Trophoblast cell (in vitro differentiated cells and primary cell): ENCODE results near the gene CKAP4.

Source experiments
- DNase-seq, 2 donors: peaks; one replicate each; pipeline ENCODE4 v3.0.0-alpha.2; 2016
- H2AFZ ChIP-seq: 2 replicates; pipeline ENCODE4 v1.6.1; 2013; ENCODE audit warnings: low read length, moderate library complexity, mild to moderate bottlenecking; ENCODE audit not compliant: insufficient read depth, poor library complexity
- H2AK5ac ChIP-seq: 2 replicates; pipeline ENCODE4 v1.6.1; 2013; ENCODE audit warnings: mild to moderate bottlenecking, low read length
- H2BK120ac ChIP-seq: 2 replicates; pipeline ENCODE4 v1.6.1; 2013; ENCODE audit warnings: low read length, mild to moderate bottlenecking, moderate library complexity; ENCODE audit not compliant: insufficient read depth, poor library complexity
- H2BK12ac ChIP-seq: 2 replicates; pipeline ENCODE4 v1.6.1; 2013; ENCODE audit warnings: mild to moderate bottlenecking, low read length, moderate library complexity
- H2BK5ac ChIP-seq: 2 replicates; pipeline ENCODE4 v1.6.1; 2013; ENCODE audit warnings: low read length, low read depth, moderate library complexity, mild to moderate bottlenecking; ENCODE audit not compliant: poor library complexity
- H3K14ac ChIP-seq: 2 replicates; pipeline ENCODE4 v1.6.1; 2013; ENCODE audit warnings: mild to moderate bottlenecking, low read length
- H3K18ac ChIP-seq: 2 replicates; pipeline ENCODE4 v1.6.1; 2013; ENCODE audit warnings: mild to moderate bottlenecking, low read length
- H3K23ac ChIP-seq: 2 replicates; pipeline ENCODE4 v1.6.1; 2013; ENCODE audit warnings: low read length
- H3K27ac ChIP-seq: 2 replicates; pipeline ENCODE4 v1.5.1; 2013; ENCODE audit warnings: low read depth, mild to moderate bottlenecking, inconsistent platforms, low read length, moderate library complexity
- H3K27me3 ChIP-seq: 2 replicates; pipeline ENCODE4 v1.6.1; 2013; ENCODE audit warnings: inconsistent platforms, mild to moderate bottlenecking, low read length, moderate library complexity; ENCODE audit not compliant: insufficient read depth
- H3K36me3 ChIP-seq, 2 experiments: 1 replicate in 1 of 2; 2 replicates in 1 of 2; pipeline ENCODE4 v1.6.1; 2013; ENCODE audit warnings: low read length in 2 of 2, mild to moderate bottlenecking in 2 of 2, moderate library complexity in 1 of 2; ENCODE audit not compliant: insufficient read depth in 2 of 2, control insufficient read depth in 1 of 2
- H3K4ac ChIP-seq: 2 replicates; pipeline ENCODE4 v1.6.1; 2013; ENCODE audit warnings: low read depth, mild to moderate bottlenecking, low read length, moderate library complexity
- H3K4me1 ChIP-seq, 2 experiments: 1 replicate in 1 of 2; 2 replicates in 1 of 2; pipeline ENCODE4 v1.6.1; 2013; ENCODE audit warnings: low read length in 2 of 2, mild to moderate bottlenecking in 2 of 2, moderate library complexity in 1 of 2; ENCODE audit not compliant: insufficient read depth in 2 of 2, control insufficient read depth in 1 of 2
- H3K4me2 ChIP-seq: 2 replicates; pipeline ENCODE4 v1.6.1; 2013; ENCODE audit warnings: inconsistent platforms, mild to moderate bottlenecking, low read length, moderate library complexity
- H3K4me3 ChIP-seq: 2 replicates; pipeline ENCODE4 v1.5.1; 2013; ENCODE audit warnings: mild to moderate bottlenecking, low read depth, low read length, inconsistent platforms
- H3K79me1 ChIP-seq: one replicate; pipeline ENCODE4 v1.6.1; 2013; ENCODE audit warnings: low read length
- H3K79me2 ChIP-seq: 2 replicates; pipeline ENCODE4 v1.6.1; 2013; ENCODE audit warnings: low read length, mild to moderate bottlenecking; ENCODE audit not compliant: control insufficient read depth, insufficient read depth, poor library complexity
- H3K9ac ChIP-seq: 2 replicates; pipeline ENCODE4 v1.6.1; 2013; ENCODE audit warnings: mild to moderate bottlenecking, low read length
- H3K9me3 ChIP-seq: 2 replicates; pipeline ENCODE4 v1.6.1; 2013; ENCODE audit warnings: low read depth, mild to moderate bottlenecking, control low read depth, inconsistent platforms, low read length; ENCODE audit not compliant: insufficient read depth
- H4K12ac ChIP-seq: 2 replicates; pipeline ENCODE4 v1.6.1; 2013; ENCODE audit warnings: low read depth, mild to moderate bottlenecking, low read length, moderate library complexity
- H4K8ac ChIP-seq: 2 replicates; pipeline ENCODE4 v1.6.1; 2013; ENCODE audit warnings: low read depth, mild to moderate bottlenecking, low read length, moderate library complexity
- H4K91ac ChIP-seq: one replicate; pipeline ENCODE4 v1.6.1; 2013; ENCODE audit warnings: low read depth, mild to moderate bottlenecking, low read length, moderate library complexity
- WGBS: extraction: QIAGEN DNeasy Blood & Tissue Kit; methylation state at CpG from one replicate; pipeline ENCODE4 v1.1.7; 2013; ENCODE audit warnings: missing lambda C conversion rate; ENCODE audit not compliant: insufficient read length, insufficient coverage; ENCODE audit errors: extremely low coverage; 5-methylcytosine and 5-hydroxymethylcytosine counted together

CKAP4 gene

GRCh38 chr12:106284358-106285105 lies 36.7 kb upstream of the CKAP4 start:
- H3K18ac ChIP-seq = no peak overlapping the region
- no peak overlapping the region for H2AFZ ChIP-seq
- no peaks in the 10 kb centered on the region for H3K27me3 ChIP-seq
- H3K36me3 ChIP-seq = no peaks in the 10 kb centered on the region
- no peak overlapping the region for H3K23ac ChIP-seq
- no peaks in the 10 kb centered on the region for H3K9me3 ChIP-seq
- no peak overlapping the region for H4K12ac ChIP-seq
- H2AK5ac ChIP-seq = no peak overlapping the region
- no peak overlapping the region for H3K4ac ChIP-seq
- no peaks in the 10 kb centered on the region for H3K79me1 ChIP-seq
- H3K27ac ChIP-seq = no peak overlapping the region
- H3K9ac ChIP-seq = no peak overlapping the region
- H3K4me2 ChIP-seq = no peak overlapping the region
- no peak overlapping the region for H2BK12ac ChIP-seq
- H3K4me3 ChIP-seq = no peak overlapping the region
- DNase-seq = peak in 1 of 2 donors; percentile 12
- H2BK5ac ChIP-seq = no peak overlapping the region
- no peaks in the 10 kb centered on the region for H3K4me1 ChIP-seq
- no CpG with 5 or more reads among the region's 10 CpGs for WGBS
- H2BK120ac ChIP-seq = no peak overlapping the region
- no peaks in the 10 kb centered on the region for H3K79me2 ChIP-seq
- no peak overlapping the region for H3K14ac ChIP-seq
- H4K91ac ChIP-seq = no peak overlapping the region
- H4K8ac ChIP-seq = no peak overlapping the region

- Histone ChIP-seq H3K9ac (no peak overlapping the region), H4K91ac (no peak overlapping the region), H2BK5ac (no peak overlapping the region), H3K4me3 (no peak overlapping the region), H3K9me3 (no peaks in the 10 kb centered on the region), H3K79me1 (no peaks in the 10 kb centered on the region), H2BK12ac (no peak overlapping the region), H4K8ac (no peak overlapping the region), H4K12ac (no peak overlapping the region), H2BK120ac (no peak overlapping the region), H3K14ac (no peak overlapping the region), H3K4me1 (no peaks in the 10 kb centered on the region), H2AK5ac (no peak overlapping the region), H3K36me3 (no peaks in the 10 kb centered on the region), H3K4ac (no peak overlapping the region), H2AFZ (no peak overlapping the region), H3K23ac (no peak overlapping the region), H3K79me2 (no peaks in the 10 kb centered on the region), H3K4me2 (no peak overlapping the region), H3K27ac (no peak overlapping the region), H3K18ac (no peak overlapping the region), H3K27me3 (no peaks in the 10 kb centered on the region)
- peak; percentile 59 to 91 for DNase-seq
- no CpG with 5 or more reads among the region's 7 CpGs for WGBS
Measured at GRCh38 chr12:106282457-106283097, 34.8 kb upstream of the CKAP4 start.

GRCh38 chr12:106281804-106282203 lies 34.0 kb upstream of the CKAP4 start:
- H4K8ac ChIP-seq = no peak overlapping the region
- H3K79me1 ChIP-seq = no peaks in the 10 kb centered on the region
- H3K27me3 ChIP-seq = no peaks in the 10 kb centered on the region
- H3K9ac ChIP-seq = no peak overlapping the region
- no peaks in the 10 kb centered on the region for H3K9me3 ChIP-seq
- H3K4me2 ChIP-seq = no peak overlapping the region
- DNase-seq = peak in 1 of 2 donors; percentile 10
- no peaks in the 10 kb centered on the region for H3K36me3 ChIP-seq
- no peak overlapping the region for H3K4ac ChIP-seq
- H3K27ac ChIP-seq = no peak overlapping the region
- H4K12ac ChIP-seq = no peak overlapping the region
- no CpG with 5 or more reads among the region's 4 CpGs for WGBS
- H4K91ac ChIP-seq = no peak overlapping the region
- H3K4me1 ChIP-seq = no peaks in the 10 kb centered on the region
- no peak overlapping the region for H2BK12ac ChIP-seq
- H2BK5ac ChIP-seq = no peak overlapping the region
- H3K4me3 ChIP-seq = no peak overlapping the region
- H2BK120ac ChIP-seq = no peak overlapping the region
- H2AK5ac ChIP-seq = no peak overlapping the region
- H3K18ac ChIP-seq = no peak overlapping the region
- no peaks in the 10 kb centered on the region for H3K79me2 ChIP-seq
- H3K14ac ChIP-seq = no peak overlapping the region
- no peak overlapping the region for H2AFZ ChIP-seq
- no peak overlapping the region for H3K23ac ChIP-seq

- H2BK12ac ChIP-seq = no peak overlapping the region
- no peak overlapping the region for H4K12ac ChIP-seq
- no peak overlapping the region for H2AFZ ChIP-seq
- H4K8ac ChIP-seq = no peak overlapping the region
- no peaks in the 10 kb centered on the region for H3K36me3 ChIP-seq
- no peak overlapping the region for H3K9ac ChIP-seq
- no CpG with 5 or more reads among the region's 3 CpGs for WGBS
- H2BK5ac ChIP-seq = no peak overlapping the region
- H3K4me1 ChIP-seq = no peaks in the 10 kb centered on the region
- DNase-seq = no peak
- no peaks in the 10 kb centered on the region for H3K79me1 ChIP-seq
- no peak overlapping the region for H3K4me3 ChIP-seq
- no peak overlapping the region for H3K4me2 ChIP-seq
- H3K14ac ChIP-seq = no peak overlapping the region
- no peak overlapping the region for H4K91ac ChIP-seq
- H3K9me3 ChIP-seq = no peaks in the 10 kb centered on the region
- H3K79me2 ChIP-seq = no peaks in the 10 kb centered on the region
- no peak overlapping the region for H3K27ac ChIP-seq
- no peak overlapping the region for H3K4ac ChIP-seq
- no peak overlapping the region for H2BK120ac ChIP-seq
- no peak overlapping the region for H3K23ac ChIP-seq
- H3K18ac ChIP-seq = no peak overlapping the region
- H3K27me3 ChIP-seq = no peaks in the 10 kb centered on the region
- no peak overlapping the region for H2AK5ac ChIP-seq
Measured at GRCh38 chr12:106281056-106281782, 33.4 kb upstream of the CKAP4 start.
